PC-3 (cell line): ENCODE data around the gene ZHX3. TPM values are rescaled to one million over a fixed set of nuclear protein-coding genes. Genes with fewer than 3 reads are reported as not detected.

Experiments
- ATAC-seq: fragments of 200-7000 bp; cut with Tn5 transposase; 2 replicates; pipeline ENCODE4 v1.9.1; 2020; ENCODE audit warnings: mild to moderate bottlenecking, moderate library complexity
- BruUV-seq: library from RNA; stranded (reverse); fragments of 400-500 nt; replicated peaks from 2 replicates; lab custom pipeline; 2021; lab: Mats Ljungman, UMichigan
- CTCF ChIA-PET: fragments of 300-600 bp; sonication (Branson Sonifier 250); formaldehyde crosslinking; loops from one replicate; lab custom pipeline; 2022; ENCODE audit warnings: antibody characterized with exemption; lab: Charles Lee
- POLR2A ChIA-PET: fragments of 300-600 bp; sonication (Branson Sonifier 250); formaldehyde crosslinking; loops from one replicate; lab custom pipeline; 2022; ENCODE audit warnings: antibody characterized with exemption; ENCODE audit not compliant: unreplicated experiment; lab: Charles Lee
- DNase-seq: peaks from one replicate; pipeline ENCODE4 v3.0.0-alpha.2; 2015
- H2AFZ ChIP-seq: fragments of 300-600 bp; sonication (generic); 2 replicates; pipeline ENCODE4 v1.6.0; 2016; ENCODE audit warnings: antibody characterized with exemption, low read length
- H3F3A ChIP-seq: fragments of 300-600 bp; sonication (generic); one replicate; pipeline ENCODE4 v1.6.0; 2017; ENCODE audit warnings: antibody characterized with exemption, low read length, control low read depth, mild to moderate bottlenecking; ENCODE audit not compliant: unreplicated experiment
- H3K27ac ChIP-seq: fragments of 300-600 bp; sonication (generic); 2 replicates; pipeline ENCODE4 v1.5.1; 2016; ENCODE audit warnings: mild to moderate bottlenecking, low read length
- H3K27me3 ChIP-seq: fragments of 300-600 bp; sonication (generic); 2 replicates; pipeline ENCODE4 v1.6.1; 2016; ENCODE audit warnings: low read length, mixed read lengths
- H3K36me3 ChIP-seq: fragments of 300-600 bp; sonication (generic); 2 replicates; pipeline ENCODE4 v1.6.1; 2016; ENCODE audit warnings: low read depth, mixed run types, low read length, mixed read lengths
- H3K4me1 ChIP-seq: fragments of 300-600 bp; sonication (generic); 2 replicates; pipeline ENCODE4 v1.5.1; 2016; ENCODE audit warnings: low read length; ENCODE audit not compliant: insufficient read depth
- H3K4me2 ChIP-seq: fragments of 300-600 bp; sonication (generic); 2 replicates; pipeline ENCODE4 v1.6.0; 2016; ENCODE audit warnings: low read length
- H3K4me3 ChIP-seq: fragments of 300-600 bp; sonication (generic); 2 replicates; pipeline ENCODE4 v1.5.1; 2016; ENCODE audit warnings: mild to moderate bottlenecking, low read length, mixed read lengths
- H3K79me2 ChIP-seq: fragments of 300-600 bp; sonication (generic); 2 replicates; pipeline ENCODE4 v1.6.1; 2017; ENCODE audit warnings: low read length, mixed read lengths
- H3K9ac ChIP-seq: fragments of 300-600 bp; sonication (generic); 2 replicates; pipeline ENCODE4 v1.6.0; 2016; ENCODE audit warnings: mild to moderate bottlenecking, low read length
- H3K9me2 ChIP-seq: fragments of 300-600 bp; sonication (generic); replicated peaks from 2 replicates; pipeline ENCODE4 v1.6.1; 2016; ENCODE audit warnings: mixed run types, low read length, mixed read lengths
- H3K9me3 ChIP-seq: fragments of 300-600 bp; sonication (generic); 2 replicates; pipeline ENCODE4 v1.6.1; 2016; ENCODE audit warnings: low read length, mixed read lengths
- H4K20me1 ChIP-seq: fragments of 300-600 bp; sonication (generic); 2 replicates; pipeline ENCODE4 v1.6.1; 2016; ENCODE audit warnings: low read length, mixed read lengths
- CTCF ChIP-seq: fragments of 300-600 bp; sonication (generic); conservative IDR thresholded peaks from 2 replicates; pipeline ENCODE4 v1.5.1; 2017; ENCODE audit warnings: antibody characterized with exemption, low read depth, mild to moderate bottlenecking, low read length
- EZH2 ChIP-seq: fragments of 300-600 bp; sonication (generic); IDR thresholded peaks from one replicate; pipeline ENCODE4 v1.6.1; 2017; ENCODE audit warnings: antibody characterized with exemption, mild to moderate bottlenecking, low read length; ENCODE audit not compliant: unreplicated experiment
- EZH2phosphoT487 ChIP-seq: fragments of 300-600 bp; sonication (generic); IDR thresholded peaks from 2 replicates; pipeline ENCODE4 v1.6.1; 2018; ENCODE audit warnings: mild to moderate bottlenecking, antibody characterized with exemption, low read length, borderline replicate concordance
- intact Hi-C: fragments of 100-400 bp; cut with micrococcal nuclease; formaldehyde crosslinking; loops from 2 replicates; pipeline ENCODE4 v1.9.0; 2023
- total RNA-seq: library from RNA; depleted of rRNA; stranded (reverse); fragments of >200 nt; gene quantifications from 2 replicates; pipeline ENCODE4 v1.2.3, GENCODE V29; 2014

ZHX3 gene
- total RNA-seq, 1 experiment from 2014 or later, result 14.0 TPM

GRCh38 chr20:41308726-41309413 is 8.7 kb downstream of the ZHX3 start:
- H3K36me3 ChIP-seq, result 0 out of 2 replicates have a peak, but pooled peaks cover 6% of the 10 kb centered on the region
- no TSS peak for BruUV-seq
- no peak overlapping the region for H3K27ac ChIP-seq
- peaks cover 10% of the 10 kb centered on the region; the same call in 1 of the 2 replicates for H3K4me1 ChIP-seq
- no peak overlapping the region for H3K9ac ChIP-seq
- H3F3A ChIP-seq, result no peaks in the 10 kb centered on the region
- TF ChIP-seq EZH2phosphoT487, result no peak
- no peak for TF ChIP-seq CTCF
- no peak for TF ChIP-seq EZH2
- ATAC-seq (no peak), DNase-seq (no peak)
- H3K9me3 ChIP-seq, result no peaks in the 10 kb centered on the region
- H4K20me1 ChIP-seq, result no peaks in the 10 kb centered on the region
- H3K4me2 ChIP-seq, result no peak overlapping the region
- no peak overlapping the region for H2AFZ ChIP-seq
- no peaks in the 10 kb centered on the region for H3K27me3 ChIP-seq
- H3K79me2 ChIP-seq, result peaks cover 52% of the 10 kb centered on the region
- H3K9me2 ChIP-seq, result no peaks in the 10 kb centered on the region
- CTCF ChIA-PET, result interaction anchor here (0.5 kb wide), 1 partner anchor 34 kb away, joined by 3 read pairs; no protein-coding TSS in a partner anchor
- no peak overlapping the region for H3K4me3 ChIP-seq
- POLR2A ChIA-PET, result no interaction called here
- intact Hi-C loops, result no loop called here

GRCh38 chr20:41308290-41308711 is 9.2 kb downstream of the ZHX3 start:
- no peaks in the 10 kb centered on the region for H3F3A ChIP-seq
- TF ChIP-seq CTCF (no peak), EZH2phosphoT487 (no peak), EZH2 (no peak)
- H3K9ac ChIP-seq, result no peak overlapping the region
- H3K4me3 ChIP-seq, result no peak overlapping the region
- no TSS peak for BruUV-seq
- CTCF ChIA-PET, result no interaction called here
- peaks cover 53% of the 10 kb centered on the region for H3K79me2 ChIP-seq
- H3K27ac ChIP-seq, result no peak overlapping the region
- POLR2A ChIA-PET, result no interaction called here
- DNase-seq (peak; percentile 15), ATAC-seq (no peak)
- H2AFZ ChIP-seq, result no peak overlapping the region
- H3K4me1 ChIP-seq, result peaks cover 10% of the 10 kb centered on the region; the same call in 1 of the 2 replicates
- H3K27me3 ChIP-seq, result no peaks in the 10 kb centered on the region
- intact Hi-C loops, result no loop called here
- H4K20me1 ChIP-seq, result no peaks in the 10 kb centered on the region
- 0 out of 2 replicates have a peak, but pooled peaks cover 6% of the 10 kb centered on the region for H3K36me3 ChIP-seq
- no peaks in the 10 kb centered on the region for H3K9me3 ChIP-seq
- H3K4me2 ChIP-seq, result no peak overlapping the region
- H3K9me2 ChIP-seq, result no peaks in the 10 kb centered on the region

GRCh38 chr20:41307021-41307420 is 10.5 kb downstream of the ZHX3 start:
- ATAC-seq, result no peak
- H3K79me2 ChIP-seq, result peaks cover 44% of the 10 kb centered on the region
- H4K20me1 ChIP-seq, result no peaks in the 10 kb centered on the region
- H3K9me3 ChIP-seq, result no peaks in the 10 kb centered on the region
- H3F3A ChIP-seq, result no peaks in the 10 kb centered on the region
- peaks cover 10% of the 10 kb centered on the region; the same call in 1 of the 2 replicates for H3K4me1 ChIP-seq
- H3K27me3 ChIP-seq, result no peaks in the 10 kb centered on the region
- no peaks in the 10 kb centered on the region for H3K9me2 ChIP-seq
- intact Hi-C loops, result no loop called here
- no peak overlapping the region for H3K4me2 ChIP-seq
- no peak overlapping the region for H3K27ac ChIP-seq
- BruUV-seq, result no TSS peak
- no peak for TF ChIP-seq EZH2
- H3K36me3 ChIP-seq, result 0 out of 2 replicates have a peak, but pooled peaks cover 3% of the 10 kb centered on the region
- ChIA-PET CTCF (interaction anchor here (0.9 kb wide), 1 partner anchor 75 kb away, joined by 3 read pairs; no protein-coding TSS in a partner anchor), POLR2A (no interaction called here)
- no peak overlapping the region for H3K4me3 ChIP-seq
- no peak overlapping the region for H2AFZ ChIP-seq
- DNase-seq, result no peak
- H3K9ac ChIP-seq, result no peak overlapping the region
